Measurements from ENCODE around the gene APBB2.
A peak's percentile ranks its signal among the peaks of the same experiment; 100 is the strongest.

Gene APBB2

DNA sequence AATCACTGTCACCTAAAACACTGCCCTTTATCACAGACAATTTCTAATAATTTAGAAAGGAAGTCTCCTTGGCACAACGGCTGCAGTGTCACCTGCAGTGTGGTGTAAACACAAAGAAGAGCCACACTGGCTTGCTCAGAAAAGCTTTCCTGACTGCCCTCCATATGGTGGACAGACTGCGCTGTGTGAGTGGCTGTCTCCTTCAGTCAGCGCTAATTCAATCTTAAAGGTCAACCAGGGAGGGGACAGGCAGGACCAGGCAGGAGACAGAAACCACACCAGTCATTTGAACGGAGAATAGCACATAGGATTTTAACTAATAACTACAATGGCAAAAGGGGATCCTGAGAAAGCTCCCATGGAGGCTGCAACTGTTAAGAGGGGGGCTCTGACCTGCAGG lies 332.5 kb downstream of the APBB2 start:
- peak in 1 of 2 experiments; percentile 27 for DNase-seq

DNA sequence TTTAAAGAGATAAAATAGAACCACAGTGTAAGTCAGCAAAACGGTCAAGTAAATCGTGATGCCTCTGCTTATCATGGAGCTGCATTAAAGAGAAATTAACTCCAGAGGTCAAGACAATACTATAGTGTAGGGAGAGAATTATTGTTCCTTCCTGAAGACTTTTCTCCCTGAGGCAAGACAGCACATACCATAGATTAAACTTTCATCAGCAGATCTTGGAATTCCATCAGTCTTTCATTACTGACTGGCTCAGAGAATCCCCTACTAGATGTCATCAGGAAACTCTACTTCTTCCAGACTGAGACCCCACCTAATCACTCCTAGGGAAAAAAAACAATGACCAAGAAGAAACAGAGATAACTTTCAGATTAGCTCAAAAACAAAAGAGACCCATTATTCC lies 333.2 kb downstream of the APBB2 start:
- DNase-seq, result no peak

DNA sequence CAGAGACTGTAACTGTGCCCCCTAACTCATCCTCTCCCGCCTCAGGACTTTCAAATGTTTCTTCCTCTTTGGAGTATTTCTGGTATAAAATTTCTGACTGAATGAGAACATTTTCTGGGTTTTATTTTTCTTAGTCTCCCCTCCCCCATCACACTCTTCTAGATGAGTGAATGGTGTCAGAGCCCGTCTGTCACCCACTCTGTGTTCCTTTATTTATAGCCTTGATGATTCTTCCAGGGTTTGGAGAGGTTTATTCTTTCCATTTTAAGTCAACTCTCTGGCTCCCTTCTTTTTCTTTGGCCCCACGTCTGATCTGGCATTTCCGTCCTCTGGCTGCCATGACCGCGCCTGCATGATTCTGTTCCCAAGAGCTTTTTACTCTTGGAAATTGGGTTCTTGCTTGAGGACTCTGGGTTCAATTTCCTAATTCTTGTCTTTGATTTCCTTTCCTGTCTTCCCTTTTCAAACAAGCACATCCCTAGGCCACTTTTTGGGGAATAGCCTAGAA lies 335.7 kb downstream of the APBB2 start:
- DNase-seq, result no peak

DNA sequence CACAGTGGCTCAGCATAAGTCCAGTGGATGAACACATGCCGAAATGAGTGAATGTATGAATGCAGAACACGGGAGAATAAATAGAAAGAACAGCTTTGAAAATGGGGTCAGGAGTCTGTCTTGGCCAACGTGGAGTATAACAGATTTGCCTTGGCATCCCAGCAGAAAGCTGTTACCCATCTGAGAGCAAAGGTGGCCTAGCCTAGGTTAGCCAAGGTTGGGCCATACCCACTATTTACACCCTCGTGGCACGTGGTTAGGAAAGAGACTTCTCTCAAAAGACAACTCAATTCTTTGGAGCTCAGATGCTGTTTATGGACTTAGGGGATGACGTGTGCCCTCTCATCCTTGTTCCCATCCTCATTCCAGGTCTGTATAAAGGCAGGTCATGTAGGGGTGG lies 337.3 kb downstream of the APBB2 start:
- DNase-seq, result no peak

DNA sequence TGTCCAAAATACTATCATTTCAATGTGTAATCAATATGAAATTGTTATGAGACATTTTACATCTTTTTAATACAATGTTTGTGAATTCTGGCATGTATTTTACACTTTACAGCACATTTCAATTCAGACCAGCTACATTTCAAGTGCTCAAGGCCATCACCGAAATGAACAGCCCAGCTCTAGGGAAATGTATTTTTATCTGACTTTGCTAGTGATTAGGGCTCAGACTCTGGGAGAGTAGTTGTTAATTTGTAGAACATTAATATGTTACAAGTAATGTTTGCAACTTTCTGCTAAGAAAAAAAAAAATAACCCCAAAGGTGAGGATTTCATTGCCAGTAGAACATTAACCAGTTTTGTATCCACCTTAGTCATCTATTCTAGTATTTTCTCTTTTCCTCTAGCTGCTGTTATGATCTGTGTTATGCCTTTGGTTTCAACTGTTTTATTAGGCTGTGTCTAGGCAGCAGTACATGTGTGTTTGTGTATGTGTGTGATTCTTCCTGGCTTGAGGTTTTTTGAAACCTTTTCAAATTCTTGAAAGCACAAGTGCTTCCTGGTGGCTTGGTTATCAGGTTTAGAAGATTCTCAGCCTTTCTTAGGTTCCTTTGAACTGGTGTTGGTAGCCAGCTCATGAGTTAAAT lies 338.7 kb downstream of the APBB2 start:
- no peak for DNase-seq

DNA sequence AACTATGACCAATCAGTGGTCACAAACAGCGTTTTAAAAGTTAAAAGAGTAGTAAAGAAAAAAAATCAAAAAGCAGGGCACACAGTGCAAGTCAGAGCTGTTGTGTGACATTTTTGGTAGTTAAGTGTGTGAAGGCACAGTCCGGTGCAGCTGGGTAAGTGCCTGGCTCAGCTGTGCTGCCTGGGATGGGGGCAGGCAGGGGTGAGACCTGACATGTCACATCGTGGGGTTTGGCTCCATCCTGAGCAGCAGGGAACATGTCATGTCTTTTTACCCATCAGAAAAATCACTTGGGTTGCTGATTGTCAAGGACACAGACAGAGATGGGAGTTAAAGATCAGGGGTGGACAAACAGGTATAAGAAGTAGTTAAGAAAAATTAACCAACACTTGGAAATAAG lies 339.4 kb downstream of the APBB2 start:
- no peak for DNase-seq

DNA sequence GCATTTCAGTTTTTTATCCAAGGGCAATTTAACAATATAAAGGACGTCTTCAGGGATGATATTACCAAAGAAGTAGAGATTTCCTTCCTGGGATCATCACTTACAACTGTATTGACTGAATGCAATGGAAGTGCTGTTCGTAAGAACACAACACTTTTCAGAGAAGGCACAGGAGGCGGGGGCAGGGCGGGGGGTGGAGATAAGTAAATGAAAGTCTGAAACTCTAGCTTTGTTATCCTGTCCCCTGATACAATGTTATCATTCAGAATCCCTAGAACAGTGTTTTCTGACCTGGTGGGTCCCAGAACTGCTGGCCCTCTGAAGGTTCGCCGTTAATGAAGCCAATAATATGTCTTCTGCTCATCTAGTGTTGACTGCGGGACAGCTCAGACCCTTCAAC lies 340.0 kb downstream of the APBB2 start:
- DNase-seq, result no peak

DNA sequence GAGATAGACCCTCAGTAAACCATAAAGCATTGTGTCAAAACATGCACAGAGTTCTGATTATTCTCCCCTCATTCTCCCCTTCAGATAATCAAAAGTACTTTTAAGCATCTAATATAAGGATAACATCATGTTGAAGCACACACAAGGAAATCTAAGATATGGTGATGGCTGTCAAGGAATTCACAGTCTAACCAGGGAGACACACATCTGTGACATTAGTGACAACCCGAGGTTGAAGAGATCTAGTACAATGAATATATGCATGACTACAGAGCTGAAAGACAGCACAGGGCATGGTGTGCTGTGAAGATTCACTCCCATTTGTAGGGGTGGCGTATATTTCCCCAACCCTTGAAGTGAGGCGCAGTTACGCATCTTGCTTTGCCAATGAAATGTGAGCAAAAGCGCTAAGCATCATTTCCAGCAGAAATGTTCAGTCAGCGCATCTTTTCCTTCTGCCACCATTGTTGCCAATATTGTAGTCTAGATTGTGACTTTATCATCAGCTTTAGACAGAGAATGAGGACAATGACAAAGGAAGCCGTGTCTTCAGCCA lies 342.6 kb downstream of the APBB2 start:
- DNase-seq, result no peak

DNA sequence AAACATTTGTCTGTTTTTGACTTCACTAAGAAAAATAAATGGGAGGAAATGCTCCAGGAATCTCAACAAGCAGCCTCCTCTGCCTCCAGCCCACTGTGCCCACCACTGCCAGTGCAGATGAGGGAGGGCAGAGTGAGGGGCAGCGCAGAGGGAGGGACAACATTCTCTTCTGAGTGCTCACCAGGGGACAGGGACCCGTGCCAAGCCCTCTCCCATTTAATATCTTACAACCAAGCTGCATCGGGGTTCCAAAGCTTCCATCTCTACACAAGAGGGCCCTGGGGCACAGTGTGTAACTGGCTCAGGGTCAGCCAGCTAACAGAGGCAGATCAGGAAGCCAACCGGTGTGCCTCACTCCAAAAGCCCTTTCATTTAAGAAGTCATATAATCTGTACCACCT lies 344.2 kb downstream of the APBB2 start:
- no peak for DNase-seq

DNA sequence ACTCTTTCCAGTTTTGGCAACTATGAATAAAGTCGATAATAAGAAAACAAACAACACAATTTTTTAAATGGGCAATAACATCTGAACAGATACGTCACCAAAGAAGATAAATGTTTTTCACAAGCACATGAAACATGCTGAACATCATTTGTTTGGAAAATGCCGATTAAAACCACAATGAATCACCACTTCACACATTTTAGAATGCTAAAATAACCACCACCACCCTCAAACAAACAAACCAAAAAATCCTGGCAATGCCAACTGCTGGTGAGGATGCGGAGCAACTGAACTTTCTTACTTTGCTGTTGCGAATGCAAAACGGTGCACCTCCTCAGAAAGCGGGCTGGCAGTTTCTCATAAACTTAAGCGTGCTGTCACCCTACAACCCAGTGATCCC lies 348.6 kb downstream of the APBB2 start:
- DNase-seq, result no peak

DNA sequence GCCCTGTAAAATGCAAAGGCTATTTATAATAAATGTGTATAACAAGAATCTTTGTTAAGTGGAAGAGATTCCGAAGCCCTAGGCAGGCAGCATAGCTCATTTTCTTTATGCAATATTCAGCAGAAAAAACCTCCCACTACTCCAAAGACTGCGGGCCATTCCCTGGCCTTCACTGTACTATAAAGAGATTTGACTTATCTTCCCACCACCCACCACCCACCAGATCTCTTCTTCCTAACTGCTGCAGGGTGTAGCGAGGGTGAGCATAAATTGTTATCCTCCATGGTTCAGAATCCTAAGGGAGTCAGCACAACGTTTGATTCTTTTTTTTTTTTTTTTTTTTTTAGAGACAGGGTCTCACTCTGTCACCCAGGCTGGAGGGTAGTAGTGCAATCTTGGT lies 349.8 kb downstream of the APBB2 start:
- DNase-seq, result no peak

DNA sequence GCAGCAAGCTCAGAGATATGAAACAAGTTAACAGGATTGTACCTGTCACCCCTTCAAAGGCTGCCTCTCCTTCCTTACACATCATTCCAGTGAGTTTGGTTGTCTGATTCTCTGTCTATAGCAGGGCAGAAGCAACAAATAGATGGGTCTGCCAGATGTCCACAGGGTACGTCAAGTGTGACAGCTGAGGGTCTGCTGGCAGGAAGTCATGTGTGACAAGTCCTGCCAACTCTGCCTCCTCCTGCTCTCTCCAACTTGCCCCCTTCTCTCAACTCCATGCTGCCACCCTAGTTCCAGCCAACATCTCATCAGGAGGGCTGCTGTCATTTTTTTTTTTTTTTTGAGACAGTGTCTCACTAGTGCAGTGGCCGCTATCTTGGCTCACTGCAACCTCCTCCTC lies 355.4 kb downstream of the APBB2 start:
- DNase-seq, result no peak

DNA sequence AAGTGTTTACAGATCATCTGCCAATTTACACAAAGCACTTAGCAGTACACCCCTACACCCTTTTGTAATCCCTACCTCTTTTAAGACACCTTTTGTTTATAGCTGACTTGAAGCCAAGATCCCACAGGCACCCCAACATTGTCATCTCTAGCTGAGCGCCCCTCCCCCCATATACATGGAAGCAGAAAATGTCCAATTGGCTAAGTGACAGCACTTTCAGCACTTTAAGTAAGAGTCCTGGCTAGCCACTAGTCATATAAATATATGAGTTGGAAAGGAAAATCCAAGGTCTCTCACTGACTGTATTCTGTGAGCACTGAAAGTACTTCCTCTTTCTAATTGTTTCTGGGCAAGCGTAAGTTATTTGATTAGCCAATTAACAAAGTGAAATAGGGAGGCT lies 356.4 kb downstream of the APBB2 start:
- peak in 1 of 2 experiments; percentile 47 for DNase-seq

DNA sequence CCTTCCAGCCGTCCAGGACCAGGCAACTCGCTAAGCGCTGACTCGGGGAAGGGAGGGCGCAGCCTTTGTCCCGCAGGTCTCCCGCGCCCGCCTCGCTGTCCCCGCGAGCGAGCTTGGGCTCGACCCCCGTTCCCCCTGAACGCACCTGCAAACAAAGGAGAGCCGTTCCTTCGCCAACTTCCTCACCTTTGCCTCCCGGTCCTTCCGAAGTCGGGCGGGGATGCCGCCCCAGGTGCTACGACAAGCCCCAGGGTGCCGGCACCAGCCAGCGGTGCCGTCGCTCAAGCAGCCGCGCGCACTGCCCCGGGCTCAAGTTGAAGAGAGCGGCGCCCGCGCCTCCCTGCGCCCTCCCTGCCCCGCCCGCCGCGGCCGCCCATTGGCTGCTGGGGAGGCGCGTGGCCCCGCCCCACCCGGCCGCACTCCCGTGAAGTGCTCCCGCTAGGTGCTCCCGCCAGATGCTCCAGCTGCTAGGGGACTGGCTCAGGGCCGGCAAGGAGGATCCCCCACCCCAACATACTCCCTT lies 357.4 kb downstream of the APBB2 start:
- peak; percentile 86 to 93 for DNase-seq

DNA sequence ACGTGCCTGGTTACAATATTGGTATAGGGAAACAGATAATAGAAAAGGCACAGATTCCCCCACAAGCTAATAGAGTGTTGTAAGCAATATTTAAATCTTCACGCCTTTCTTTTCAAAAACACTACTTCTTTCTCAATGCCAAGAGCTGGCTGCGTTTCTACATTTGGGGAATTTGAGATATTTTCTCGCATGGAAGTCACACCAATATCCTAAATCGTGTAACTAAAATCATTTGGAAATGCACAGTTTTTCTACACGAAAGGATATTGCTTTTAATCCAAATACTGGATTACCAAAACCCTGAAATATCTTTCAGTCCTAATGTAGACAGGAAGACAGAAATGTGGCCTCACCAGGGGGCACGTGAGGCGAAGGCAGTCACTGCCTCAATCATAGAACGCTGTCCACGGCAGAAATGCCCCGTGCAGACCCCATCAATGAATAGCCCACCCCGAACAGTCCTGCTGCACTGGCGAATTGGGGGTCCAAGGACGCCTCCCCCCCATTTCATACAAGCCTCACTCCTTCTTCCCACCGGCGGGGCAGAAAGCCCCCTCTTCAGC lies 358.0 kb downstream of the APBB2 start:
- peak in 1 of 2 experiments; percentile 38 for DNase-seq

DNA sequence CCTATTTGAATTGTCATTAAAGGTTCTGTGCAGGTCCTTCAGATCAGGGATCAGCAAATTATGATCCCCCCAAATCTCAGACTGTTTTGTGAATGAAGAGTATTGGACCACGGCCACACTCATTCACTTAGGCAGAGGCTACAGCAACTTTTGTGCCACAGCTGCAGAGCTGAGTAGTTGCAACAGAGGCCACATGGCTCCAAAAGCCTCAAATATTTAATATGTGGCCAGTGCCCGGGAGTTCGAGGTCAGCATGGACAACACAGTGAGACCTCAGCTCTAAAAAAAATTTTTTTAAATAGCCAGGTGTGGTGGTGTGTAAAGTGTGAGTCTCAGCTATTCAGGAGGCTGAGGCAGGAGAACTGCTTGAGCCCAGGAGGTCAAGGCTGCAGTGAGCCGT lies 363.8 kb downstream of the APBB2 start:
- DNase-seq, result no peak

DNA sequence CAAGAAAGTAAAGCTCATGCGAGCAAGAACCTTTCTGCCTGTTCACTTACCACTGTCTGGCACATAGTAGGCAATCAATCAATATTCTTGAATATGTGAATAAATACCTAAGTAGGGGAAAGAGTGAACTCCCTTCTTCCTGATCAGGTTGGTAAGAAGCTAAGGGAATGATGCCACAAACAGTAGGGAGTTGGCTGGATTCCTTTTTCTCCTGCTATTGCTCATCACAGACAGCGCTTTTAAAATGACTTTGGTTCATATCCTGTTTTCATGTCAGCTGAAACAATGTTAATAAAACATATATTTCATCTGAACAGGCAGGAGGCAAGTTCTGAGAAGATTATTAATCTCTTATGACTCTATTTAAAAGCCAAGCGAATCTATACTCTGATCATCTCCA lies 365.4 kb downstream of the APBB2 start:
- DNase-seq, result peak in 1 of 2 experiments; percentile 58

DNA sequence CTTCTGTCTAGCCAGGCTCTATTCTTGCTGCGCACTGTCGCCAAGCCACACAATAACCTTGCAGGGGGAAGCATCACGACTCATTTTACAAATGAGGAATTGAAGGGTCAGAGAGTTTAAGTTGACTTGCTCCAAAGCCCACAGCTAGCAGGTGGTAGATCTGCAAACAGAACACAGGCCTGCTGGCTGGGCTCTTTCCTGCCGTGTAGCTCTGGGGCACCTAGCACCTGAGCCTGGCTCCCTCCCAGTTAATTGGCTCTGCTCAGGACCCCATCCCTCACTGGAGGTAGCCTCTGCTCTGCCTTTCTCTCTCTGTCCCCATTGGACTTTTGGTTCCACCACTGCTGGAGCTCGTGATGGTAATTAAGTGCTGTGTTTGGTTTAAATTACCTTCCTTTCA lies 366.1 kb downstream of the APBB2 start:
- peak; percentile 93 to 99 for DNase-seq

DNA sequence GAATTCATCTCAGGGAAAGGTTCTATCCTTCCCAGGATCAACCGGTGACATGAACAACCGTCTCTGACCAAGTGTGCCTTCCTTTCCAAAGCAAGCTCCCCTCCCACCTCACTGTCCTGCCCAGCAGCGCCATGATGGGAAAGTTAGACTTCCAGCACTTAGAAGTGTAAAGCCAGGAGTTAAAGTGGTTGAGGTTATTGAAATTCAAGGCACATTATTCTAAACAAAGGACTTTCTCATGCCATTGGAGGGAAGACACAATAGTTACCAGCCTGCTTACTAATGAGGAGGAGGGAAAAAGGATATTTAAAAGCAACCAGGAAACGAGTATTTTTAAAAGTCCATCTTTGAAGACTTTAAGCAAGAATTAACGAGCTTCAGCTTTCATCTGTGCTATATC lies 367.8 kb downstream of the APBB2 start:
- no peak for DNase-seq

DNA sequence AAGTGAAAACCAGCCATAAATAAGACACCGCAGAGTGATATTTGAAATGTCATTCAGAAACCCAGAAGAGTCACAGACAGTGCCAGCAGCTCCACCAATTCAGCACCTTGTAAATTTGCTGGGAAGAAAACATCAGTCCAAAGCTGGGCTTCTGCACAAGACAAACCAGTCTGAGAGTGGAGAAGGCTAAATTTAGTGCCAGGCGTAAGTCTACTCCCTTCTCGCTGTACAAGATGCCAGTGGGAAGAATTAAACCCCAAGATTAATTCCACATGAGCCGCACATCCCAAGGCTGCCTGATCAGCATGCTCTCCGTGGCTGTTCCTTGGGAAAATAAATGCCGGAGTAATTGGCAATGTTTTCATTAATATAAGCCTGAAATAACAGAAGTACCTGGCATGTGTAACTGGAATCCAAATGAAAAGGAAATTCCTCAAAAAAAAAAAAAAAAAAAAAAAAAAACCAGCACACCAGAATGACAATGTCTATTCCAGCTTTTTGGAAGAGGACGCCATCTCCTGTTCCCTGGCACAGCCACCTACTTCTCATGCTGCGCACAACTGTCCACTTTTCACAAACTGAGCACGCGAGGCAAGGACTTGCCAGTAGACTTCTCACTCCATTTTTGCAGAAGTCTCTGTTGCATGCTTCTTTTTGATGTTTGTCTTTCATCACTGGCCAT lies 369.0 kb downstream of the APBB2 start:
- peak in 1 of 2 experiments; percentile 20 for DNase-seq

DNA sequence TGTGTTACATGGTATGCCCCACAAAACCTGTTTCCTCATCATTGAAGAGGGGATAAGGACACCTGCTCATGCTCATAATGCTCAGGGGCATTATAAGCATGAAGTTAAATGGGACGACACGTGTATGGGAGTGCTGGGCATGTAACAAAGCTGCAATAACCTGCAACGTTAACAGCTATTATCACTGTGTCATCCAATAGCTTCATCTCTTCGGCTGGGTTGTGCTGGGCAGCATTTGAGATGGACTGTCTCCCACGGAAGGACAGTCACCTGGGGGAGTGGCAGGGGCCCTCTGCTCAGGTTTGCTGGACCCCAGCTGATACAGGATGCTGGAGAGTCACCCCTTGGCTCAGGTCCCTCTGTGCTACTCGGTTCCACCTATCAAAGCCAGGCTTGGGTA lies 370.1 kb downstream of the APBB2 start:
- DNase-seq, result peak in 1 of 2 experiments; percentile 22

DNA sequence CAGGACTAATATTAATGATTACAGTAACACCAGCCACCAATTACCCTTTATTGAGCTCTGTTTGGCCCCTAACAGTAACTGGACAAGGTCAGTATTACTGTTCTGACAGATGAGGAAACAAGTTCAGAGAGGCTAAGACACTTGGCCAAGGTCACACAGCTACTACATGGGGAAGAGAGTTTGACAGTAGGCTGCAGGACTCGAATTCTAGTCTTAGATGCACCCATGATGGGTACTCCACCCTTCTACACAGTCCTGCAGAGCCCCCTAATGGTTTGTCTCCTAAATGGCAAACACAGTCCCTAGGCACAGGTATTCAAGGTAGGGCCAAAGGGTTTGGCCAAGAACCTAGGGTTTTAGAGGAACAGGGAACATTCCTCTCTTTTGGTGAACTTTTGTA lies 370.6 kb downstream of the APBB2 start:
- peak in 1 of 2 experiments; percentile 40 for DNase-seq

DNA sequence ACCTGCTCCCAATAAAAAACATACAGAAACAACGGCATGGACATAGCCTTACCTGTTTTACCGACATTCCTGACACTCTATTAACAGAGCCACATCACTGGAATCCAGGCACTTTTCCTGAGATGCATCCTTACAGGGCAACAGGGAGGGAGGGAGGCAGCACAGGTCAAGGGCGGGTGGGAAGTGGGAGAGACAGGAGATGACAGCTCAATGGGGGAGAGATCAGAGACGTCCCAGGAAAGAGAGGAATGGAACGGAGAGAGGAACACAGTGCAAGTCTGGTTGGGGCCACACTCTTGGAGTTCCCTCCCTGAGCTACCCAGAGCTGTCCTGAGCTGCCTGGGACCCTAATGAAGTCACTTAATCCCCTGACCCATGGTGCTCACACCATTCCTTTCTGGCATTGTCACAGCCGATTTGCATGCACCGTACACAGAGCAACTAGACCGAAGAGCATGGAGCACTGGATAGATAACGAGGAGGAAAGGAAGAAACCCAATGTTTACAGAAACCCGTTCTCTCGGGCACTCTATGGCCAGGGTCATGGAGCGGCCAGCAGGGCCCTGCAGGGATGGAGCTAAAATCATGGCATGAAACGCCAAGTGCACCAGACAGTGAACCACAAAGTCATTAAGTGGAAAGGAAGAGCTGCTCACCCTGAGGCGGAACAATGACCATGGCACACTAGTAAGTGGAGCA lies 371.5 kb downstream of the APBB2 start:
- DNase-seq, result peak in 1 of 2 experiments; percentile 57
